K562 (cell line): ENCODE measurements around the gene KRTAP2-1. TPM values are rescaled to one million over a fixed set of nuclear protein-coding genes. Genes with fewer than 3 reads are reported as not detected.

ENCODE experiments used
- ATAC-seq: fragments of 200-7000 bp; cut with Tn5 transposase; 3 replicates; pipeline ENCODE4 v1.9.1; 2020; ENCODE audit warnings: moderate library complexity
- BruUV-seq: library from RNA; stranded (reverse); fragments of 400-500 nt; replicated peaks from 2 replicates; lab custom pipeline; 2021; lab: Mats Ljungman, UMichigan
- CTCF ChIA-PET: fragments of 300-600 bp; formaldehyde crosslinking; extraction: SDS; loops from one replicate; lab custom pipeline; 2021; ENCODE audit warnings: low intra/inter-chr PET ratio; lab: Yijun Ruan, JAX
- POLR2A ChIA-PET: fragments of 300-600, 350-650 bp; sonication (Branson Sonifier 250); formaldehyde crosslinking; extraction: SDS; loops from one replicate; lab custom pipeline; 2021; ENCODE audit warnings: antibody characterized with exemption, inconsistent platforms; lab: Yijun Ruan, JAX
- DNase-seq, 4 experiments: peaks; one replicate each; pipeline versions ENCODE4 v3.0.0 to v3.0.0-alpha.2; 2011 to 2018; ENCODE audit warnings: low spot score in 3 of 4, mixed read lengths in 3 of 4; ENCODE audit errors: extremely low read depth in 1 of 4
- FAIRE-seq: peaks from 2 replicates; lab custom pipeline; 2011; peaks lifted over from hg19 to GRCh38; lab: Jason Lieb, UNC
- H2AFZ ChIP-seq: 2 replicates; pipeline ENCODE4 v1.6.0; 2011; ENCODE audit warnings: low read depth, low read length, control low read depth, inconsistent platforms
- H3K27ac ChIP-seq: fragments of 200-600 bp; 3 replicates; pipeline ENCODE4 v1.8.0; 2011; ENCODE audit warnings: low read depth, mild to moderate bottlenecking, control low read depth, inconsistent platforms, low read length, moderate library complexity, mixed read lengths; ENCODE audit errors: extremely low read depth
- H3K27me3 ChIP-seq, 2 experiments: fragments of 300-600 bp in 1 of 2; 2 replicates in 1 of 2; 3 replicates in 1 of 2; pipeline versions ENCODE4 v1.6.0 to v1.8.0; 2011; ENCODE audit warnings: inconsistent platforms in 2 of 2, low read length in 2 of 2, mild to moderate bottlenecking in 1 of 2, mixed read lengths in 1 of 2, moderate library complexity in 1 of 2; ENCODE audit not compliant: control insufficient read depth in 2 of 2, insufficient read depth in 2 of 2
- H3K36me3 ChIP-seq: fragments of 300-600 bp; 3 replicates; pipeline ENCODE4 v1.8.0; 2011; ENCODE audit warnings: mild to moderate bottlenecking, low read length, inconsistent platforms; ENCODE audit not compliant: control insufficient read depth, insufficient read depth
- H3K4me1 ChIP-seq, 2 experiments: fragments of 200-600 bp in 1 of 2; replicated peaks in 1 of 2; 2 replicates in 1 of 2; 3 replicates in 1 of 2; pipeline versions ENCODE4 v1.5.1 to v1.8.0; 2011; ENCODE audit warnings: inconsistent platforms in 2 of 2, low read length in 2 of 2, mild to moderate bottlenecking in 1 of 2, mixed read lengths in 1 of 2, moderate library complexity in 1 of 2; ENCODE audit not compliant: control insufficient read depth in 2 of 2, insufficient read depth in 2 of 2
- H3K4me2 ChIP-seq: 2 replicates; pipeline ENCODE4 v1.6.1; 2011; ENCODE audit warnings: low read length, control low read depth, inconsistent platforms, mixed read lengths; ENCODE audit not compliant: insufficient read depth
- H3K4me3 ChIP-seq: fragments of 200-600 bp; sonication (generic), shearing (Covaris generic); 2 replicates; pipeline ENCODE4 v1.5.1; 2016; ENCODE audit warnings: control low read depth, inconsistent platforms
- H3K79me2 ChIP-seq: fragments of 200-600 bp; 3 replicates; pipeline ENCODE4 v1.8.0; 2011; ENCODE audit warnings: low read length, inconsistent platforms; ENCODE audit not compliant: control insufficient read depth, insufficient read depth
- H3K9ac ChIP-seq, 2 experiments: 2 replicates each; pipeline versions ENCODE4 v1.6.0 to v1.6.1; 2011; ENCODE audit warnings: low read depth in 2 of 2, low read length in 2 of 2, control low read depth in 1 of 2, inconsistent platforms in 1 of 2, mild to moderate bottlenecking in 1 of 2, mixed read lengths in 1 of 2; ENCODE audit not compliant: insufficient read depth in 1 of 2
- H3K9me1 ChIP-seq: one replicate; pipeline ENCODE4 v1.6.0; 2011; ENCODE audit warnings: inconsistent platforms, mild to moderate bottlenecking, low read length, moderate library complexity; ENCODE audit not compliant: control insufficient read depth, insufficient read depth
- H3K9me3 ChIP-seq: replicated peaks from 2 replicates; pipeline ENCODE4 v1.5.1; 2011; ENCODE audit warnings: low read depth, low read length, inconsistent platforms; ENCODE audit not compliant: control insufficient read depth, insufficient read depth
- H4K20me1 ChIP-seq: replicated peaks from 2 replicates; pipeline ENCODE4 v1.6.1; 2011; ENCODE audit warnings: low read length, inconsistent platforms, mixed read lengths; ENCODE audit not compliant: control insufficient read depth, insufficient read depth
- BHLHE40 ChIP-seq: IDR thresholded peaks from 2 replicates; pipeline ENCODE4 v1.6.1; 2011; ENCODE audit warnings: low read length, improper control_type of control experiment
- CEBPG ChIP-seq, 3 experiments: fragments of 200-800 bp in 1 of 3; sonication (Bioruptor generic) in 1 of 3; sonication (generic) in 1 of 3; formaldehyde crosslinking in 1 of 3; IDR thresholded peaks in 2 of 3; conservative IDR thresholded peaks in 1 of 3; 2 replicates each; pipeline versions ENCODE4 v1.6.1 to v1.8.0; 2016 to 2022; ENCODE audit warnings: missing compliant biosample characterization in 2 of 3, missing genetic modification characterization in 2 of 3, mild to moderate bottlenecking in 1 of 3, missing genetic modification reagents in 1 of 3
- ETS2 ChIP-seq: IDR thresholded peaks from 2 replicates; pipeline ENCODE4 v1.6.1; 2016; ENCODE audit warnings: borderline replicate concordance, missing genetic modification characterization, mild to moderate bottlenecking, moderate library complexity, missing compliant biosample characterization; ENCODE audit not compliant: poor library complexity, severe bottlenecking
- HINFP ChIP-seq: fragments of 450-650 bp; conservative IDR thresholded peaks from 2 replicates; pipeline ENCODE4 v1.6.1; 2016; ENCODE audit warnings: missing genetic modification characterization, low read depth, mild to moderate bottlenecking, control low read depth, missing compliant biosample characterization
- KLF1 ChIP-seq: fragments of 450-650 bp; IDR thresholded peaks from 2 replicates; pipeline ENCODE4 v1.6.1; 2016; ENCODE audit warnings: missing genetic modification characterization, missing compliant biosample characterization
- NCOA1 ChIP-seq: fragments of 450-650 bp; IDR thresholded peaks from 2 replicates; pipeline ENCODE4 v1.6.1; 2016; ENCODE audit warnings: low read depth
- PHF8 ChIP-seq: fragments of 200-600 bp; sonication (generic); IDR thresholded peaks from 2 replicates; pipeline ENCODE4 v1.6.1; 2012; ENCODE audit warnings: mixed run types, mild to moderate bottlenecking, inconsistent platforms, low read length, moderate library complexity, borderline replicate concordance
- THRAP3 ChIP-seq: fragments of 450-650 bp; IDR thresholded peaks from 2 replicates; pipeline ENCODE4 v1.6.1; 2016; ENCODE audit warnings: mild to moderate bottlenecking, inconsistent platforms, borderline replicate concordance
- TRIM25 ChIP-seq: fragments of 450-650 bp; IDR thresholded peaks from 2 replicates; pipeline ENCODE4 v1.7.0; 2016; ENCODE audit warnings: borderline replicate concordance
- ZBTB1 ChIP-seq: sonication (generic); formaldehyde crosslinking; IDR thresholded peaks from 2 replicates; pipeline ENCODE4 v1.8.1; 2023; ENCODE audit warnings: missing genetic modification reagents, low read depth, mild to moderate bottlenecking, borderline replicate concordance
- ZBTB26 ChIP-seq: fragments of 450-650 bp; formaldehyde crosslinking; IDR thresholded peaks from 2 replicates; pipeline ENCODE4 v1.4.0; 2022; ENCODE audit warnings: missing genetic modification characterization
- ZNF3 ChIP-seq: fragments of 250-450 bp; sonication (Bioruptor Pico); IDR thresholded peaks from 2 replicates; pipeline ENCODE4 v1.5.0; 2021; ENCODE audit warnings: mild to moderate bottlenecking, moderate library complexity
- ZNF695 ChIP-seq: fragments of 450-650 bp; formaldehyde crosslinking; IDR thresholded peaks from 2 replicates; pipeline ENCODE4 v1.4.0; 2020; ENCODE audit warnings: mild to moderate bottlenecking, moderate library complexity
- WGBS: fragments of 100-300 bp; shearing (Covaris generic); methylation state at CpG from one replicate; pipeline ENCODE4 v1.1.6; 2016; ENCODE audit warnings: low coverage, mixed read lengths; ENCODE audit not compliant: insufficient coverage; ENCODE audit errors: missing lambda C conversion rate; 5-methylcytosine and 5-hydroxymethylcytosine counted together
- in situ Hi-C: fragments of 300-500 bp; cut with MboI; formaldehyde crosslinking; loops from 4 replicates; pipeline ENCODE4 v1.15.0; 2018; ENCODE audit warnings: inconsistent platforms, mixed read lengths
- intact Hi-C: fragments of 100-400 bp; cut with micrococcal nuclease; formaldehyde crosslinking; loops from 2 replicates; pipeline ENCODE4 v1.14.2; 2022
- polyA plus RNA-seq, 8 experiments: library from polyadenylated mRNA; depleted of rRNA in 4 of 8; stranded (reverse) in 5 of 8; unstranded in 3 of 8; fragments of >200 nt; fragmentation: Nextera tagmentation in 2 of 8; fragmentation: Illumina TruSeq in 1 of 8; extraction: Ambion mirVana in 2 of 8; extraction: Trizol in 1 of 8; gene quantifications; 2 replicates each; pipeline versions ENCODE4 v1.2.1 to v1.2.3, GENCODE V29; 2011 to 2014; ENCODE audit warnings: inconsistent platforms in 1 of 8, missing spikeins in 1 of 8
- total RNA-seq, 7 experiments: library from RNA; depleted of rRNA in 6 of 7; stranded (reverse); fragments of >200 nt in 6 of 7; fragmentation: Illumina TruSeq in 2 of 7; extraction: Trizol in 2 of 7; gene quantifications; 2 replicates each; pipeline versions ENCODE4 v1.2.1 to v1.2.3, GENCODE V29; 2011 to 2021; ENCODE audit warnings: low replicate concordance in 1 of 7

The KRTAP2-1 gene
- total and polyA plus RNA-seq, 9 of the 15 experiments (the other 6 are each of a cell fraction or from before 2014, with no cell fraction given), result not detected

DNA sequence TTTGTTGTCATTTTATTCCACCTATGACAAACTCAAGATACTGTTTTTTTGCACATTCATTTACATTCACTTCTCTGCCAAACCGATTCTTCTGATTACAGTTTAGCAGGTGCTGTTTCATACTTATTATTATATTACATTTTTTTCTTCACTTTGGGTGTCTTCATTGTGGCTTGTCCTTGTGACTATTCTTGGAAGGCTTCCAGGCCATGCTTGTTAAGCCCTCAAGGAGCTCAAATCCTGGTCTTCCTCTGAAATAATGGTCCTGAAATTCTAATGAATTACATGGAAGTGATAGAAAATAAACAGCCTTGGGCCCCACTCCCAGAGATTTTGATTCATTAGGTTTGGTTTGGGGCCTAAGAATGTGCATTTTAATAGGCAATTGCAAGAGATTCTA, 17.2 kb upstream of the KRTAP2-1 start:
- Histone ChIP-seq H3K4me2 (no peak overlapping the region), H3K9me3 (no peaks in the 10 kb centered on the region), H2AFZ (no peak overlapping the region), H4K20me1 (no peaks in the 10 kb centered on the region; the same call in 1 of the 2 replicates), H3K9ac (no peak overlapping the region), H3K27me3 (peaks cover 0 to 4% of the 10 kb centered on the region in 2 experiments; a peak in 2 of 5 replicates)
- POLR2A ChIA-PET, result no interaction called here
- BruUV-seq, result no TSS peak
- no peak for FAIRE-seq
- in situ Hi-C loops, result no loop called here
- CTCF ChIA-PET, result no interaction called here
- TF ChIP-seq ZBTB1 (CRISPR knock-in tag), result no peak
- TF ChIP-seq PHF8, result no peak
- no peak for TF ChIP-seq ETS2 (tag)
- TF ChIP-seq BHLHE40, result no peak
- TF ChIP-seq CEBPG (CRISPR knock-in tag; IDR thresholded peaks at IDR 0.05), result no peak
- no peak for TF ChIP-seq CEBPG (tag; conservative IDR thresholded peaks at IDR 0.05 in 1 of 2, IDR thresholded peaks at IDR 0.05 in 1 of 2)
- TF ChIP-seq TRIM25, result no peak
- no peak for TF ChIP-seq HINFP (tag)
- TF ChIP-seq NCOA1, result no peak
- TF ChIP-seq ZBTB26 (CRISPR knock-in tag), result no peak
- TF ChIP-seq KLF1 (tag), result no peak
- no peak for TF ChIP-seq ZNF695 (CRISPR knock-in tag)
- no peak for TF ChIP-seq THRAP3
- TF ChIP-seq ZNF3 (CRISPR knock-in tag), result no peak
- TF ChIP-seq, all 486 proteins: peak for 0
- H3K4me1 ChIP-seq, result peaks cover 0 to 5% of the 10 kb centered on the region in 2 experiments; a peak in 2 of 5 replicates
- no peaks in the 10 kb centered on the region for H3K79me2 ChIP-seq
- ATAC-seq, result no peak
- H3K27ac ChIP-seq, result no peak overlapping the region
- no peak overlapping the region for H3K4me3 ChIP-seq
- DNase-seq, result no peak
- 0% methylated on average over 1 of the region's 1 CpG for WGBS
- no peaks in the 10 kb centered on the region for H3K9me1 ChIP-seq
- intact Hi-C loops, result no loop called here
- no peaks in the 10 kb centered on the region for H3K36me3 ChIP-seq
